ENCODE data around the gene GPHN. TPM values are rescaled to one million over a fixed set of nuclear protein-coding genes. Genes with fewer than 3 reads are reported as not detected.
"Not testable (repeated sequence)": the region's sequence is repeated elsewhere in the genome, so short reads cannot be mapped to it uniquely, and the experiment has no call there.

Gene GPHN
- total RNA-seq, 1 donor from 2014 or later, result 24.4 TPM

GRCh38 chr14:66575014-66575413 lies 67.1 kb downstream of the GPHN start:
- intact Hi-C loops (cut with DNase I), result no loop called here
- ATAC-seq (no peak), DNase-seq (ENCODE audit: low spot score) (no peak)

- ATAC-seq (no peak), DNase-seq (ENCODE audit: low spot score) (no peak)
- intact Hi-C loops (cut with DNase I), result no loop called here
Measured at GRCh38 chr14:66575939-66576338, 68.0 kb downstream of the GPHN start.

GRCh38 chr14:66587753-66588152 lies 79.8 kb downstream of the GPHN start:
- intact Hi-C loops (cut with DNase I); DNase-seq (ENCODE audit: low spot score); ATAC-seq: not testable (repeated sequence)

GRCh38 chr14:66595394-66595793 lies 87.4 kb downstream of the GPHN start:
- intact Hi-C loops (cut with DNase I), result no loop called here
- DNase-seq (ENCODE audit: low spot score) (no peak), ATAC-seq (no peak)

- intact Hi-C loops (cut with DNase I), result no loop called here
- DNase-seq (ENCODE audit: low spot score) (no peak), ATAC-seq (no peak)
Measured at GRCh38 chr14:66596241-66596985, 88.5 kb downstream of the GPHN start.

GRCh38 chr14:66600416-66600815 lies 92.5 kb downstream of the GPHN start:
- intact Hi-C loops (cut with DNase I), result no loop called here
- ATAC-seq (no peak), DNase-seq (ENCODE audit: low spot score) (no peak)

- ATAC-seq (no peak), DNase-seq (ENCODE audit: low spot score) (no peak)
- intact Hi-C loops (cut with DNase I), result no loop called here
Measured at GRCh38 chr14:66601932-66602578, 94.1 kb downstream of the GPHN start.

GRCh38 chr14:66603945-66604344 lies 96.0 kb downstream of the GPHN start:
- intact Hi-C loops (cut with DNase I), result no loop called here
- ATAC-seq (no peak), DNase-seq (ENCODE audit: low spot score) (no peak)

GRCh38 chr14:66606826-66607225 lies 98.9 kb downstream of the GPHN start:
- no peak for ATAC-seq

GRCh38 chr14:66610154-66610563 lies 102.2 kb downstream of the GPHN start:
- ATAC-seq (no peak), DNase-seq (ENCODE audit: low spot score) (no peak)
- intact Hi-C loops (cut with DNase I), result no loop called here

More at GRCh38 chr14:66606826-66607225, 98.9 kb downstream of the GPHN start:
- intact Hi-C loops (cut with DNase I), result no loop called here
- DNase-seq (ENCODE audit: low spot score), result no peak

GRCh38 chr14:66613344-66613743 lies 105.4 kb downstream of the GPHN start:
- ATAC-seq, result no peak
- intact Hi-C loops (cut with DNase I), result no loop called here
- no peak for DNase-seq (ENCODE audit: low spot score)

GRCh38 chr14:66619952-66620351 lies 112.0 kb downstream of the GPHN start:
- DNase-seq (ENCODE audit: low spot score) (no peak), ATAC-seq (no peak)
- intact Hi-C loops (cut with DNase I), result no loop called here

- ATAC-seq (no peak), DNase-seq (ENCODE audit: low spot score) (no peak)
- intact Hi-C loops (cut with DNase I), result no loop called here
Measured at GRCh38 chr14:66623838-66624237, 115.9 kb downstream of the GPHN start.

- ATAC-seq (peak; percentile 87), DNase-seq (ENCODE audit: low spot score) (no peak)
- intact Hi-C loops (cut with DNase I), result no loop called here
Measured at GRCh38 chr14:66624336-66624937, 116.5 kb downstream of the GPHN start.

- DNase-seq (ENCODE audit: low spot score), result no peak
- ATAC-seq, result no peak
- intact Hi-C loops (cut with DNase I), result no loop called here
Measured at GRCh38 chr14:66628636-66629035, 120.7 kb downstream of the GPHN start.

- intact Hi-C loops (cut with DNase I), result no loop called here
- no peak for DNase-seq (ENCODE audit: low spot score)
- no peak for ATAC-seq
Measured at GRCh38 chr14:66629499-66629898, 121.6 kb downstream of the GPHN start.

- intact Hi-C loops (cut with DNase I), result no loop called here
- ATAC-seq (no peak), DNase-seq (ENCODE audit: low spot score) (no peak)
Measured at GRCh38 chr14:66634876-66635275, 126.9 kb downstream of the GPHN start.

GRCh38 chr14:66635435-66635834 lies 127.5 kb downstream of the GPHN start:
- no peak for DNase-seq (ENCODE audit: low spot score)
- no peak for ATAC-seq
- intact Hi-C loops (cut with DNase I), result no loop called here

- intact Hi-C loops (cut with DNase I), result no loop called here
- ATAC-seq (no peak), DNase-seq (ENCODE audit: low spot score) (no peak)
Measured at GRCh38 chr14:66636240-66636639, 128.3 kb downstream of the GPHN start.

GRCh38 chr14:66638689-66639088 lies 130.7 kb downstream of the GPHN start:
- ATAC-seq (no peak), DNase-seq (ENCODE audit: low spot score) (no peak)
- intact Hi-C loops (cut with DNase I), result no loop called here

Measured in sciatic nerve (tissue), 2 donors.